IMR-90 (cell line): ENCODE results near the gene TMEM131. TPM values are rescaled to one million over a fixed set of nuclear protein-coding genes. Genes with fewer than 3 reads are reported as not detected.

Experiments
- ATAC-seq: fragments of 200-7000 bp; cut with Tn5 transposase; 2 replicates; pipeline ENCODE4 v1.9.1; 2020; ENCODE audit warnings: low read depth, mild to moderate bottlenecking, moderate library complexity
- BruUV-seq: library from RNA; stranded (reverse); fragments of 400-500 nt; replicated peaks from 2 replicates; lab custom pipeline; 2021; lab: Mats Ljungman, UMichigan
- CTCF ChIA-PET: fragments of 300-600 bp; formaldehyde crosslinking; extraction: SDS; loops from one replicate; lab custom pipeline; 2021; ENCODE audit warnings: antibody characterized with exemption; lab: Yijun Ruan, JAX
- POLR2A ChIA-PET: fragments of 300-600 bp; sonication (Branson Sonifier 250); formaldehyde crosslinking; loops from one replicate; lab custom pipeline; 2022; ENCODE audit warnings: antibody characterized with exemption; ENCODE audit not compliant: unreplicated experiment; lab: Charles Lee
- DNase-seq: peaks from one replicate; pipeline ENCODE4 v3.0.0; 2013
- H2AFZ ChIP-seq: replicated peaks from 2 replicates; pipeline ENCODE3; 2013; ENCODE audit warnings: low read length, mild to moderate bottlenecking; ENCODE audit not compliant: poor library complexity
- H2AK5ac ChIP-seq: 2 replicates; pipeline ENCODE4 v1.6.1; 2013; ENCODE audit warnings: low read depth, low read length, inconsistent platforms
- H2AK9ac ChIP-seq: replicated peaks from 2 replicates; pipeline ENCODE3; 2013; ENCODE audit warnings: mild to moderate bottlenecking, low read depth, low read length, moderate library complexity; ENCODE audit not compliant: poor library complexity
- H2BK120ac ChIP-seq: 2 replicates; pipeline ENCODE4 v1.6.1; 2013; ENCODE audit warnings: low read depth, low read length, inconsistent platforms
- H2BK15ac ChIP-seq: 3 replicates; pipeline ENCODE4 v1.6.1; 2013; ENCODE audit warnings: low read depth, low read length, inconsistent platforms
- H2BK20ac ChIP-seq: 2 replicates; pipeline ENCODE4 v1.6.1; 2013; ENCODE audit warnings: low read depth, mild to moderate bottlenecking, inconsistent platforms, low read length, moderate library complexity
- H2BK5ac ChIP-seq: 2 replicates; pipeline ENCODE4 v1.6.1; 2013; ENCODE audit warnings: mild to moderate bottlenecking, low read depth, low read length, inconsistent platforms; ENCODE audit not compliant: poor library complexity, severe bottlenecking
- H3K14ac ChIP-seq: replicated peaks from 2 replicates; pipeline ENCODE4 v1.6.1; 2013; ENCODE audit warnings: low read depth, low read length, inconsistent platforms
- H3K18ac ChIP-seq: 2 replicates; pipeline ENCODE4 v1.6.1; 2013; ENCODE audit warnings: low read depth, low read length, control low read depth
- H3K23ac ChIP-seq: 2 replicates; pipeline ENCODE4 v1.6.1; 2013; ENCODE audit warnings: low read depth, low read length, inconsistent platforms
- H3K27ac ChIP-seq: 2 replicates; pipeline ENCODE4 v1.5.1; 2013; ENCODE audit warnings: mild to moderate bottlenecking, control low read depth, low read length; ENCODE audit not compliant: insufficient read depth
- H3K27me3 ChIP-seq: 2 replicates; pipeline ENCODE4 v1.6.1; 2013; ENCODE audit warnings: low read length; ENCODE audit not compliant: control insufficient read depth, insufficient read depth
- H3K36me3 ChIP-seq: 2 replicates; pipeline ENCODE4 v1.6.1; 2013; ENCODE audit warnings: low read length, mixed read lengths; ENCODE audit not compliant: control insufficient read depth, insufficient read depth
- H3K4ac ChIP-seq: 2 replicates; pipeline ENCODE4 v1.6.1; 2013; ENCODE audit warnings: low read depth, low read length, inconsistent platforms
- H3K4me1 ChIP-seq: 2 replicates; pipeline ENCODE4 v1.6.1; 2013; ENCODE audit warnings: low read length, mixed read lengths; ENCODE audit not compliant: control insufficient read depth, insufficient read depth
- H3K4me2 ChIP-seq: 2 replicates; pipeline ENCODE4 v1.6.1; 2013; ENCODE audit warnings: low read depth, mild to moderate bottlenecking, control low read depth, low read length, moderate library complexity
- H3K4me3 ChIP-seq: 2 replicates; pipeline ENCODE4 v1.5.1; 2013; ENCODE audit warnings: low read depth, mild to moderate bottlenecking, control low read depth, low read length, moderate library complexity; ENCODE audit not compliant: insufficient read depth
- H3K56ac ChIP-seq: 2 replicates; pipeline ENCODE4 v1.6.1; 2013; ENCODE audit warnings: low read length, inconsistent platforms; ENCODE audit not compliant: insufficient read depth; ENCODE audit errors: extremely low read depth
- H3K79me1 ChIP-seq, 2 experiments: 2 replicates each; pipeline ENCODE4 v1.6.1; 2013; ENCODE audit warnings: low read length in 2 of 2, inconsistent platforms in 1 of 2, low read depth in 1 of 2
- H3K9ac ChIP-seq: 2 replicates; pipeline ENCODE4 v1.6.1; 2013; ENCODE audit warnings: low read depth, low read length, control low read depth
- H3K9me1 ChIP-seq: 2 replicates; pipeline ENCODE4 v1.6.1; 2013; ENCODE audit warnings: low read length, inconsistent platforms; ENCODE audit not compliant: insufficient read depth
- H3K9me3 ChIP-seq: 2 replicates; pipeline ENCODE4 v1.6.1; 2013; ENCODE audit warnings: low read length; ENCODE audit not compliant: control insufficient read depth, insufficient read depth
- H4K20me1 ChIP-seq: 2 replicates; pipeline ENCODE4 v1.6.1; 2013; ENCODE audit warnings: low read length, inconsistent platforms; ENCODE audit not compliant: insufficient read depth
- H4K5ac ChIP-seq: 2 replicates; pipeline ENCODE4 v1.6.1; 2013; ENCODE audit warnings: mild to moderate bottlenecking, low read depth, low read length, control low read depth
- H4K8ac ChIP-seq, 2 experiments: 2 replicates each; pipeline ENCODE4 v1.6.1; 2013; ENCODE audit warnings: low read depth in 2 of 2, low read length in 2 of 2, control low read depth in 1 of 2, inconsistent platforms in 1 of 2
- H4K91ac ChIP-seq: 2 replicates; pipeline ENCODE4 v1.6.1; 2013; ENCODE audit warnings: low read depth, low read length, inconsistent platforms; ENCODE audit not compliant: insufficient read depth
- BHLHE40 ChIP-seq: fragments of 150-350 bp; IDR thresholded peaks from 2 replicates; pipeline ENCODE4 v1.6.1; 2016; ENCODE audit warnings: mild to moderate bottlenecking, low read depth, low read length
- CEBPB ChIP-seq: IDR thresholded peaks from 2 replicates; pipeline ENCODE4 v1.6.1; 2012; ENCODE audit warnings: low read depth, low read length, improper control_type of control experiment
- CHD1 ChIP-seq: IDR thresholded peaks from 2 replicates; pipeline ENCODE4 v1.6.1; 2012; ENCODE audit warnings: low read depth, low read length, improper control_type of control experiment
- CTCF ChIP-seq: conservative IDR thresholded peaks from 2 replicates; pipeline ENCODE4 v1.5.1; 2012; ENCODE audit warnings: mild to moderate bottlenecking, low read depth, low read length, improper control_type of control experiment
- ELK1 ChIP-seq: fragments of 150-350 bp; IDR thresholded peaks from 2 replicates; pipeline ENCODE4 v1.6.1; 2016; ENCODE audit warnings: low read depth, mild to moderate bottlenecking, low read length, moderate library complexity, borderline replicate concordance
- MAZ ChIP-seq: IDR thresholded peaks from 2 replicates; pipeline ENCODE4 v1.6.1; 2012; ENCODE audit warnings: low read depth, mild to moderate bottlenecking, low read length, improper control_type of control experiment, moderate library complexity, borderline replicate concordance
- MXI1 ChIP-seq: IDR thresholded peaks from 2 replicates; pipeline ENCODE4 v1.6.1; 2012; ENCODE audit warnings: low read depth, mild to moderate bottlenecking, low read length, moderate library complexity, borderline replicate concordance
- POLR2A ChIP-seq: IDR thresholded peaks from 2 replicates; pipeline ENCODE4 v1.6.1; 2012; ENCODE audit warnings: mild to moderate bottlenecking, low read depth, low read length
- RAD21 ChIP-seq: IDR thresholded peaks from 2 replicates; pipeline ENCODE4 v1.6.1; 2012; ENCODE audit warnings: low read length, improper control_type of control experiment
- RCOR1 ChIP-seq: IDR thresholded peaks from 2 replicates; pipeline ENCODE4 v1.6.1; 2012; ENCODE audit warnings: mild to moderate bottlenecking, low read length, improper control_type of control experiment; ENCODE audit not compliant: insufficient replicate concordance
- RFX5 ChIP-seq: IDR thresholded peaks from 2 replicates; pipeline ENCODE4 v1.8.0; 2012; ENCODE audit warnings: low read depth, mild to moderate bottlenecking, low read length, moderate library complexity
- whole genome bisulfite sequencing, 2 experiments: methylation state at CpG; one replicate each; pipeline versions ENCODE4 v1.1.5 to v1.1.7; 2013; ENCODE audit warnings: missing lambda C conversion rate in 2 of 2; ENCODE audit not compliant: insufficient read length in 1 of 2; ENCODE audit errors: extremely low coverage in 2 of 2; 5-methylcytosine and 5-hydroxymethylcytosine counted together
- dilution Hi-C: fragments of 300-500 bp; cut with HindIII; formaldehyde crosslinking; loops from one replicate; pipeline ENCODE4 v1.14.3; 2018; ENCODE audit warnings: low sequenced_read_pairs; ENCODE audit not compliant: unreplicated experiment
- in situ Hi-C: fragments of 300-500 bp; cut with MboI; formaldehyde crosslinking; loops from 3 replicates; pipeline ENCODE4 v1.14.3; 2019; ENCODE audit warnings: low sequenced_read_pairs, inconsistent platforms, mixed read lengths
- intact Hi-C: fragments of 100-400 bp; cut with micrococcal nuclease; formaldehyde crosslinking; loops from 2 replicates; pipeline ENCODE4 v1.10.0; 2022
- polyA plus RNA-seq, 3 experiments: library from polyadenylated mRNA; depleted of rRNA; stranded (reverse); fragments of >200 nt; gene quantifications; 2 replicates each; pipeline ENCODE4 v1.2.3, GENCODE V29; 2012; ENCODE audit warnings: low replicate concordance in 1 of 3
- total RNA-seq: library from RNA; depleted of rRNA; stranded (reverse); fragments of >200 nt; gene quantifications from 2 replicates; pipeline ENCODE4 v1.2.3, GENCODE V29; 2012

The TMEM131 gene
- total and polyA plus RNA-seq, 2 of the 4 experiments (the other 2 are of a cell fraction) = 13.3 to 14.0 TPM

DNA sequence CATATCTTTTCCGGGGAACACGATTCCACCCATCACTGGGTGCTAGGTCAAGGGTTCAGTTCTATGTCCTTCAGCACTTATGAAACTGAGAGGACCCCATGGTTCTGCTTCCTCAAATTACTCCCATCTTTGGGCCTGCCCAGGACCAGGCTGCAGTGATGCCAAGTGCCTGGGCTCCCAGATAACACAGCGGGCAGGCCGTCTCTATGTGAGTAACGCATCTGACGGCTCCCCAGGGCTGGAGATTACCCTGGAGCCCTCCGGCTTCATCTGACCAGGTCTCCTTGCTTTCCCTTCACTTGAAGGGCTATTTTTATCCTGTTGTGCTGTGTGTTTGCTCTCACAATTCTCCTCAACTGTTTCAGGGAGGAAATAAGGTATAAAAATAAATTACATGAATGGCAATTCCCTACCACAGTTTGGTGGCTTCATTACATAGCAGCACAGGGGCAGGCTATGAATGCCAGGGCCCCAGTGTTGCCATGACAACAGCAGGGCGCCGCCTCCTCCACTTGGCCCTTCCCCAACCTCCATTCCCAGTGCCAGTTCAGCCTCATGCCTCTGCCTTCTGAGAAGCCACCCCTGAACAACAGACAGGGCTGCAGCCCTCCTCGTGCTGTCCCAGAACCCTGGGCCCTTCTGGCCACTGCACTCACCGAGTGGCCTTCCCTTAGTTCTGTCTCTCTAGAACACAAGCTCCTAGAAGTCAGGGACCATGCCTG lies 25.4 kb upstream of the TMEM131 start:
- Histone ChIP-seq H2BK20ac (no peak overlapping the region), H2BK15ac (no peak overlapping the region), H3K9ac (no peak overlapping the region), H3K4me2 (no peak overlapping the region), H3K27ac (no peak overlapping the region), H2AFZ (no peak overlapping the region), H3K9me1 (no peaks in the 10 kb centered on the region), H4K20me1 (no peaks in the 10 kb centered on the region), H2AK9ac (peak overlapping the region; percentile 3), H4K5ac (no peak overlapping the region), H3K4me3 (no peak overlapping the region), H2BK120ac (no peak overlapping the region), H3K4ac (no peak overlapping the region), H3K9me3 (no peaks in the 10 kb centered on the region; the same call in 1 of the 2 replicates), H3K56ac (no peak overlapping the region), H3K14ac (no peak overlapping the region), H2AK5ac (no peak overlapping the region), H4K91ac (no peak overlapping the region), H3K23ac (no peak overlapping the region), H3K4me1 (no peaks in the 10 kb centered on the region; the same call in 1 of the 2 replicates), H3K27me3 (no peaks in the 10 kb centered on the region; the same call in 1 of the 2 replicates), H4K8ac (no peak overlapping the region), H3K18ac (no peak overlapping the region), H3K36me3 (no peaks in the 10 kb centered on the region), H3K79me1 (no peaks in the 10 kb centered on the region), H2BK5ac (no peak overlapping the region)
- no TSS peak for BruUV-seq
- ATAC-seq (no peak), DNase-seq (no peak)
- dilution Hi-C loops = no loop called here
- in situ Hi-C loops = no loop called here
- TF ChIP-seq RAD21 (no peak), POLR2A (no peak), RCOR1 (no peak), ELK1 (no peak), CHD1 (no peak), BHLHE40 (no peak), MXI1 (no peak), CEBPB (no peak), CTCF (no peak), RFX5 (no peak), MAZ (no peak)
- ChIA-PET CTCF (no interaction called here), POLR2A (no interaction called here)
- 78% methylated on average over 4 of the region's 11 CpGs; no CpG with 5 or more reads in 1 of the 2 experiments for WGBS, 2 experiments
- intact Hi-C loops = no loop called here
